Measurements from ENCODE around the gene GNA14. TPM values are rescaled to one million over a fixed set of nuclear protein-coding genes. Genes with fewer than 3 reads are reported as not detected.
"Not testable (repeated sequence)": the region's sequence is repeated elsewhere in the genome, so short reads cannot be mapped to it uniquely, and the experiment has no call there.

GNA14 gene
- 1 to 10 TPM in 2 of 3 donors, under 1 TPM in 1; 0.83 to 3.9 (median 3.0) TPM for polyA plus RNA-seq

GRCh38 chr9:77648234-77649108 lies at the start of gene GNA14:
GNA14 (minus strand) TSS chr9:77648322; CDS start chr9:77647793, 529 bp downstream.
- no peak within 1 kb of the TSS for H3K27ac ChIP-seq (ENCODE audit: low read depth, low read length)
- WGBS, 3 donors, result 1 to 4% (median 2%) methylated on average over 45 to 46 of the region's 46 CpGs

DNA sequence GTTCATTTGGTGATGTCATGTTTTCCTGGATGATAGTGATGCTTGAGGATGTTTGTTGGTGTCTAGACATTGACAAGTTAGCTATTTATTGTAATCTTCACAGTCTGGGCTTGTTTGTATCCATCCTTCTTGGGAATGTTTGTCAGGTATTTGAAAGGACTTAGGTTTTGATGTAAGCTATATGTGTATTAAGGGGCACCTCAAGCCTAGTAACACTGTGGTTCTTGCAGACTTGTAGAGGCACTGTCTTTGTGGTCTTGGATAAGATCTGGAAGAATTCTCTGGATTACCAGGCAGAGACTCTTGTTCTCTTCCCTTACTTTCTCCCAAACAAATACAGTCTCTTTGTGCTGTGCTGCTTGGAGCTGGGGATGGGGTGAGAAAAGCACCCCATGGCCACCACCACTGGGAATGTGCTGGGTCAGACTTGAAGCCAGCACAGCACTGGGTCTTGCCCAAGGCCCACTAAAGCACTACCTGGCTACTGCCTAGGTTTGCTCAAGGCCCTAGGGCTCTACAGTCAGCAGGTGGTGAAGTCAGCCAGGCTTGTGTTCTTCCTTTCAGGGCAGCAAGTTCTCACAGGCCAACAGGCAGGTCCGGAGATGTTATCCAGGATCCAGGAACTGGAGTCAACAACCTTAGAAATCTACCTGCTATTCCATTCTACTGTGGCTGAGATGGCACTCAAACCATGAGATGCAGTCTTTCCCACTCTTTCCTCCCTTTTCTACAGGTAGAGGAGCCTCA lies 49.3 kb upstream of the GNA14 start:
- 86 to 100% (median 100%) methylated on average over 1 of the region's 1 CpG for WGBS, 3 donors
- H3K27ac ChIP-seq (ENCODE audit: low read depth, low read length), result no peak overlapping the region

GRCh38 chr9:77690723-77691122 lies 42.6 kb upstream of the GNA14 start:
- not testable (repeated sequence) for H3K27ac ChIP-seq (ENCODE audit: low read depth, low read length)
- WGBS, 3 donors, result 92 to 97% (median 97%) methylated on average over 3 of the region's 3 CpGs

DNA sequence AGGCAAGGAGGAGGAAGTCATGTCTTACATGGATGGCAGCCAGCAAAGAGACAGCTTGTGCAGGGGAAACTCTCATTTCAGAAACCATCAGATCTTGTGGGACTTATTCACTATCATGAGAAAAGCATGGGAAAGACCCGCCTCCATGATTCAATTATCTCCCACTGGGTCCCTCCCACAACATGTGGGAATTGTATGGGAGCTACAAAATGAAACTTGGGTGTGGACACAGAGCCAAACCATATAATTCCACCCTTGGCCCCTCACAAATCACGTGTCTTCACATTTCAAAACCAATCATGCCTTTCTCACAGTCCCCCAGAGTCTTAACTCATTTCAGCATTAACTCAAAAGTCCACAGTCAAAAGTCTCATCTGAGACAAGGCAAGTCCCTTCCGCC lies 42.0 kb upstream of the GNA14 start:
- WGBS, 3 donors, result 74 to 81% (median 75%) methylated on average over 3 of the region's 3 CpGs
- H3K27ac ChIP-seq (ENCODE audit: low read depth, low read length), result not testable (repeated sequence)

DNA sequence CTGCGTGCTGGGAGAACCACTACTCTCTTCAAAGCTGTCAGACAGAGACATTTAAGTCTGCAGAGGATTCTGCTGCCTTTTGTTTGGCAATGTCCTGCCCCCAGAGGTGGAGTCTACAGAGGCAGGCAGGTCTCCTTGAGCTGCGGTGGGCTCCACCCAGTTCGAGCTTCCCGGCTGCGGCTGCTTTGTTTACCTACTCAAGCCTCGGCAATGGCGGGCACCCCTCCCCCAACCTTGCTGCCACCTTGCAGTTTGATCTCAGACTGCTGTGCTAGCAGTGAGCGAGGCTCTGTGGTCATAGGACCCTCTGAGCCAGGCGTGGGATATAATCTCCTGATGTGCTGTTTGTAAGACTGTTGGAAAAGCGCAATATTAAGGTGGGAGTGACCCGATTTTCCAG lies 39.6 kb upstream of the GNA14 start:
- not testable (repeated sequence) for H3K27ac ChIP-seq (ENCODE audit: low read depth, low read length)
- 87 to 96% (median 94%) methylated on average over 10 to 11 of the region's 11 CpGs for WGBS, 3 donors

- WGBS, 3 donors, result 60 to 78% (median 60%) methylated on average over 5 of the region's 5 CpGs
- H3K27ac ChIP-seq (ENCODE audit: low read depth, low read length), result no peak overlapping the region
Observed at GRCh38 chr9:77680581-77680980, 32.5 kb upstream of the GNA14 start.

DNA sequence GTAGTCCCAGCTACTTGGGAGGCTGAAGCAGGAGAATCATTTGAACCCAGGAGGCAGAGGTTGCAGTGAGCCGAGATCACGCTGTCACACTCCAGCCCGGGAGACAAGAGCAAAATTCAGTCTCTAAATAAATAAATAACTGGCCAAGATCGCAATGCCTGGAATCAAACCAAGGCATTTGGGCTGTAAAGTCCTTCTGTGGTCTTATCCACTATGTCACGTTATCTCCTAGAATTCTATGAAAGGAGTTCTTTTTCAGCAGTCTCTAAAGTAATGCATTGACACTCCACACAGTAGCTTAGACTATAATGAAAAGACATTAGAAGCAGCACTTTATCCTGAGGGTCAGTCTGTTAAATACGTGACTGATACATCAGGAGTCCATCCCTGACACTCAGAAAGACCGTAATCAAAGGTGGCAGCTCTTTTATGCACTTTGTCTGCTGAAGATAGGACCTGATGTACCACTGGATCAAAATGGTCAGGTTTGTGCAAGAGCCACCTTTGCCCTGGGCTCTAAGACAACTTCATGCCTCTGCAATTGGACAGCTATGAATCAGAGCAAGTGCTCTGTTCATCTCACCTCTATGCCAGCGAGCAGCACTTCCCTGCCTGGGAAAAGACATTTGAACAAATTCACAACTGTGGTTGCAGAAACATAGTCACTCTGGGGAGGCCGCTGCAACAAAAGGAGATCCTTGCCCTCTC lies 31.7 kb upstream of the GNA14 start:
- 80 to 82% (median 81%) methylated on average over 9 of the region's 9 CpGs for WGBS, 3 donors

GRCh38 chr9:77679088-77679487 lies 31.0 kb upstream of the GNA14 start:
- WGBS, 3 donors, result 37 to 68% (median 41%) methylated on average over 2 of the region's 2 CpGs

More for the DNA sequence above, 31.7 kb upstream of the GNA14 start:
- no peak overlapping the region for H3K27ac ChIP-seq (ENCODE audit: low read depth, low read length)

GRCh38 chr9:77677957-77678535 lies 29.9 kb upstream of the GNA14 start:
- H3K27ac ChIP-seq (ENCODE audit: low read depth, low read length), result no peak overlapping the region
- WGBS, 3 donors, result 69 to 77% (median 72%) methylated on average over 7 of the region's 7 CpGs

More at GRCh38 chr9:77679088-77679487, 31.0 kb upstream of the GNA14 start:
- H3K27ac ChIP-seq (ENCODE audit: low read depth, low read length), result no peak overlapping the region

- no peak overlapping the region for H3K27ac ChIP-seq (ENCODE audit: low read depth, low read length)
- WGBS, 3 donors, result 79 to 90% (median 82%) methylated on average over 4 of the region's 4 CpGs
Observed at GRCh38 chr9:77677397-77677796, 29.3 kb upstream of the GNA14 start.

DNA sequence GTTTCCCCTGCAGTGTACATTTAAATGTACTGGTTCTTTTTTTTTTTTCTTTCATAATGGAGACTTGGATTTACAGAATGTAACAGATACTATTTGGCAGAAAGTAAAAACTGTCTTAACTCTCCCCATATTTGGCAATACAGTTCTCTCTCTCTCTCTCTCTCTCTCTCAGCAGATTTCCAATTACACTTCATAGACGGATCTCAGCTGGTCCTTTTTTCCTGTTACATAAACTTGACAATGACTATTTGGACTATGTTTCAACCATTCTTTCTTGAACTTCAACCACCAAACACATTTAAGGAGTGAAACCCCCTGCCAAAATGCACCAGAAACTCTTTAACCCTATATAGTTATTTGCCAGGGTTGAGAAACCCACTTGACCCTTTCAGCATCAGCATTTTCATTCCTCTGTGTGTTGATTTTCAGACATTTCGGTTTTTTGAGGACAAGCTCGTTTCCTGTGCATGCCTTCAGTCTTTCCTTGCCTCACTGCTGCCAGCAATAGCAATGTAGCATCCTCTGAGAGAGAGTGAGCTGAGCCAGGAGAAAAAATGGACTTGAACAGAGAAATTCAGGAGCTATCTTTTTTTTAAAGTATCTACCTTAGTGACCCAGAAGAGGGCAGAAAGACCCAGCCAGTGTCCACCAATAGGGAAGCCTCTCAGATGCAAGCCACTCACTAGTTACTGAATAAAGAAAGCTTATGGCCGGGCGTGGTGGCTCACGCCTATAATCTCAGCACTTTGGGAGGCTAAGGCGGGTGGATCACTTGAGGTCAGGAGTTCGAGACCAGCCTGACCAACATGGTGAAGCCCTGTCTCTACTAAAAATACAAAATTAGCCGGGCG lies 26.0 kb upstream of the GNA14 start:
- 72 to 83% (median 78%) methylated on average over 10 of the region's 10 CpGs for WGBS, 3 donors
- no peak overlapping the region for H3K27ac ChIP-seq (ENCODE audit: low read depth, low read length)

DNA sequence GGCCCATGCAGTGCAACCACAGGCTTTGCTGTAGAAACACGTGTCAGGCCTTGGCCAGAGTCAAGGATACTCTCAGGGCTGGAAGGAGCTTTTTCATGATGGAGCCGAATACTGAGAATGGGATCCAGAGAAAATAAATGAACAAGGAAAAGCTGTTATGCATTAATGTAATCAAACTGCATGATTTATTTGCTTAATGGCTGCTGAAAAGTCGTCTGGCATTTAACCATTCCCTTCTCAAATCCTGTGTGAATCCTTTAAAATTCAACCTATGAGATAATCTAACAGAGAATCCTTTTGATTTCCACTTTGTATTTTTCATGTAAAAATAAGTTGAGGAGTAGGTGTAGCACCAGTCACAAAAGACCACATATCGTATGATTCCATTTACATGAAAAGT lies 24.1 kb upstream of the GNA14 start:
- no peak overlapping the region for H3K27ac ChIP-seq (ENCODE audit: low read depth, low read length)
- 57 to 69% (median 67%) methylated on average over 4 of the region's 4 CpGs for WGBS, 3 donors

DNA sequence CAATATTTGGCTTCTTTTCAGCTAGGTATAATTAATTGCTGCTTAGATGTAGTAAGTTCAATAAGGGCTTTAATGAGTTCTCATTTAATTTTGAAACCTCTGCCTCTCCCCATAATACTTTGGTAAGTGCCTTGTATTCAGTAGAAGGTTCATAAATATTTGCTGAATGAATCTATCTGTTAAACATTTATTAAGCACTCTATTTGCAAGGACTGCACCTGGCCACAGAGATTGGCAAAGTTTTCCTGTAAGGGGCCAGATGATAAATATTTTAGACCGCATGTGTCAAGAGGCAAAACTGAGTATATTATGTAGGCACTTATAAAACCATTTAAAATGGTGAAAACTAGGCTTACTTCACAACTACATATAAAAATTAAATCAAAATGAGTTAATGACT lies 19.0 kb upstream of the GNA14 start:
- no peak overlapping the region for H3K27ac ChIP-seq (ENCODE audit: low read depth, low read length)
- WGBS, 3 donors, result 31 to 94% (median 80%) methylated on average over 1 of the region's 1 CpG

- 20 to 49% (median 41%) methylated on average over 5 of the region's 5 CpGs for WGBS, 3 donors
- H3K27ac ChIP-seq (ENCODE audit: low read depth, low read length), result no peak overlapping the region
Observed at GRCh38 chr9:77663754-77664153, 15.6 kb upstream of the GNA14 start.

GRCh38 chr9:77661566-77662085 lies 13.5 kb upstream of the GNA14 start:
- H3K27ac ChIP-seq (ENCODE audit: low read depth, low read length), result no peak overlapping the region
- WGBS, 3 donors, result 87 to 93% (median 91%) methylated on average over 7 of the region's 7 CpGs

DNA sequence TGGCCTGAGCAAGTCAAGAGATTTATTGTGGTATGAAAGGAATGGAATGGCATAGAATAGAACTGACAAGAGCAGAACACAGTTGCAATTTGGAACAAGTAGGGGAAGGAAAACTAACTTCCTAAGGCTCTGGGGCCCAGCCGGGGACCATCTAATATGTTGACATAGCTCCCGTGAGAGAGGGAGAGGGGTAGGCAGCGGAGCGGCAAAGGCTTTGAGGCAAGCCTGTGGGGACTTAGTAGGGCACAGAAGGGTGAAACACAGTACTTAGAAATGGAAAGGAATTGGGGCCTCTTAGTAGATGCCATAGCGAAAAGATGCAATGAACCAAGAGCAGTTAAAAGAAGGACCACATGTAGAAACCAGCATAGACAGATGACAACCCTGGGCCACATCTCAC lies 11.8 kb upstream of the GNA14 start:
- no peak overlapping the region for H3K27ac ChIP-seq (ENCODE audit: low read depth, low read length)
- 81 to 95% (median 89%) methylated on average over 5 of the region's 5 CpGs for WGBS, 3 donors

- no peak overlapping the region for H3K27ac ChIP-seq (ENCODE audit: low read depth, low read length)
- WGBS, 3 donors, result 79 to 94% (median 91%) methylated on average over 3 of the region's 3 CpGs
Observed at GRCh38 chr9:77651203-77651602, 3.1 kb upstream of the GNA14 start.
